Heart right ventricle (tissue), 16 donors: Measurements from ENCODE around the gene NDE1. TPM values are rescaled to one million over a fixed set of nuclear protein-coding genes. Genes with fewer than 3 reads are reported as not detected.
A peak's percentile ranks its signal among the peaks of the same experiment; 100 is the strongest.

Experiments
- ATAC-seq, 8 donors: fragments of 200-7000 bp; cut with Tn5 transposase; one replicate each; pipeline ENCODE4 v1.9.1; 2020; ENCODE audit warnings: mild to moderate bottlenecking in 8 of 8, moderate library complexity in 8 of 8, moderate number of reproducible peaks in 1 of 8
- DNase-seq, 2 donors: peaks; one replicate each; pipeline ENCODE4 v3.0.0-alpha.2; 2020
- H3K27ac ChIP-seq, 10 donors: fragments of 200-600 bp; sonication (generic) in 2 of 10; one replicate each; pipeline versions ENCODE4 v1.5.0 to v1.8.0; 2020 to 2022; ENCODE audit warnings: mild to moderate bottlenecking in 3 of 10
- H3K27me3 ChIP-seq, 7 donors: fragments of 200-600 bp; one replicate each; pipeline ENCODE4 v1.8.0; 2021 to 2022; ENCODE audit warnings: mild to moderate bottlenecking in 2 of 7
- H3K36me3 ChIP-seq, 9 donors: fragments of 200-600 bp; sonication (generic) in 1 of 9; one replicate each; pipeline versions ENCODE4 v1.5.0 to v1.8.0; 2020 to 2022; ENCODE audit warnings: mild to moderate bottlenecking in 2 of 9
- H3K4me1 ChIP-seq, 9 donors: fragments of 200-600 bp; sonication (generic) in 1 of 9; one replicate each; pipeline versions ENCODE4 v1.5.0 to v1.8.0; 2020 to 2022; ENCODE audit warnings: mild to moderate bottlenecking in 4 of 9
- H3K4me3 ChIP-seq, 10 donors: fragments of 200-600 bp; sonication (generic) in 2 of 10; one replicate each; pipeline versions ENCODE4 v1.5.0 to v1.8.0; 2020 to 2022; ENCODE audit warnings: mild to moderate bottlenecking in 7 of 10, moderate library complexity in 2 of 10
- H3K9me3 ChIP-seq, 11 donors: fragments of 200-600 bp in 10 of 11; sonication (generic) in 2 of 11; one replicate each; pipeline versions ENCODE4 v1.5.0 to v1.8.0; 2013 to 2022; ENCODE audit warnings: mild to moderate bottlenecking in 2 of 11, control low read depth in 1 of 11, moderate library complexity in 1 of 11
- whole genome bisulfite sequencing, 2 donors: extraction: QIAGEN DNeasy Blood & Tissue Kit; methylation state at CpG; one replicate each; pipeline ENCODE4 v1.1.7; 2013; ENCODE audit warnings: inconsistent platforms in 1 of 2; 5-methylcytosine and 5-hydroxymethylcytosine counted together
- intact Hi-C, 10 donors: fragments of 100-400 bp; cut with DNase I; formaldehyde crosslinking; loops; one replicate each; pipeline versions ENCODE4 v1.11.1 to v1.14.2; 2022
- polyA plus RNA-seq, 2 donors: library from polyadenylated mRNA; stranded (reverse); fragments of 200-250 nt; gene quantifications; one replicate each; pipeline ENCODE4 v1.2.3, GENCODE V29; 2013
- total RNA-seq, 10 donors: library from RNA; stranded (reverse); fragmentation: NEBNext Ultra II Directional in 3 of 10; extraction: Animal tissue kit (Norgen Biotek cat#: 25700) in 3 of 10; gene quantifications; one replicate each; pipeline versions ENCODE4 v1.2.1 to v1.2.4, GENCODE V29; 2021 to 2023
- TF ChIP-seq, protein P1 (sequence below), 9 donors: fragments of 200-600 bp; sonication (generic) in 2 of 9; IDR thresholded peaks; one replicate each; pipeline versions ENCODE4 v1.5.0 to v1.8.0; 2021 to 2022; ENCODE audit warnings: antibody characterized with exemption in 9 of 9, mild to moderate bottlenecking in 5 of 9, moderate library complexity in 1 of 9
- donor health status: Arrhythmogenic right ventricular cardiomyopathy.
- donor health status: ischemic (EF 13 %, LVEDD 7.1; RV severe dilation, severe dysfunction).
- donor health status: healthy with polysubstance abuse.
- donor health status: DM: no; HTN: yes; CAD: no.
- donor health status: DM: no; HTN: no; CAD: no.
- donor health status: ischemic (EF 25% LVEDD 6.9; RV normal size, moderate dysfunction).
- donor health status: ischemic (EF 25% LVEDD 5.7; RV mildly dilated, moderate dysfunction).
- donor health status: healthy.
- donor health status: DM: yes; HTN: yes; CAD: no.
- donor health status: Ischemic cardiomyopathy.
- donor health status: ischemic (EF 35%, LVEDD 5.7; RV mildly dilated, moderate dysfunction).
- donor health status: nonischemic (EF 11% LVEDD 7.7; RV severe dilation, severe dysfunction).
- donor health status: DM: yes; HTN: yes; CAD: no.
- donor health status: PGD.
- donor health status: ischemic (EF 29% LVEDD 5.4; RV normal size, mild dysfunction).
- donor health status: nonischemic (EF 23%, LVEDD 6.1; RV moderate dilation, normal function).

Gene NDE1
- total and polyA plus RNA-seq, 12 donors: 6.0 to 29.0 (median 18.6) TPM

DNA sequence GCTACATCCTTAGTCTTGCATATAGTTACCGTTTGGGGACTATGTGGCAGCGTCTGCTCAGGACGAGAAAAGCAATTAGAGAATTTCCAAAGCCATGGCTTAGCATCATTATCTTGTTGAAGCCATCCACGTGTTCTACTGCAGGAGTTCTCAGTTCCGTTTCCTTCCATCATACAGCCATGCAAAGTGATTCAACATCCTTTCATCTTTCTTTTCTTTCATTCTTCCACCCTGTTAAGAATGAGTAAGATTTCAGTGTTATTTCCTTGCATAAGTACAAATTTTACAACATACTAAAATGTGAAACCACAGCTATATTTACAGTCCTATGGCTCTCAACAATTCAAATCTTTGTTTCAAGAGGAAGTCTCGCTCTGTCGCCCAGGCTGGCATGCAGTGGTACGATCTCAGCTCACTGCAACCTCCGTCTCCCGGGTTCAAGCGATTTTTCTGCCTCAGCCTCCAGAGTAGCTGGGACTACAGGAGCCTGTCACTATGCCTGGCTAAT lies 10.9 kb upstream of the NDE1 start:
- WGBS, 2 donors: 86 to 90% methylated on average over 11 of the region's 11 CpGs
- peaks cover 0 to 43% (median 25%) of the 10 kb centered on the region in 9 donors for H3K4me1 ChIP-seq
- TF ChIP-seq, protein P1, sequence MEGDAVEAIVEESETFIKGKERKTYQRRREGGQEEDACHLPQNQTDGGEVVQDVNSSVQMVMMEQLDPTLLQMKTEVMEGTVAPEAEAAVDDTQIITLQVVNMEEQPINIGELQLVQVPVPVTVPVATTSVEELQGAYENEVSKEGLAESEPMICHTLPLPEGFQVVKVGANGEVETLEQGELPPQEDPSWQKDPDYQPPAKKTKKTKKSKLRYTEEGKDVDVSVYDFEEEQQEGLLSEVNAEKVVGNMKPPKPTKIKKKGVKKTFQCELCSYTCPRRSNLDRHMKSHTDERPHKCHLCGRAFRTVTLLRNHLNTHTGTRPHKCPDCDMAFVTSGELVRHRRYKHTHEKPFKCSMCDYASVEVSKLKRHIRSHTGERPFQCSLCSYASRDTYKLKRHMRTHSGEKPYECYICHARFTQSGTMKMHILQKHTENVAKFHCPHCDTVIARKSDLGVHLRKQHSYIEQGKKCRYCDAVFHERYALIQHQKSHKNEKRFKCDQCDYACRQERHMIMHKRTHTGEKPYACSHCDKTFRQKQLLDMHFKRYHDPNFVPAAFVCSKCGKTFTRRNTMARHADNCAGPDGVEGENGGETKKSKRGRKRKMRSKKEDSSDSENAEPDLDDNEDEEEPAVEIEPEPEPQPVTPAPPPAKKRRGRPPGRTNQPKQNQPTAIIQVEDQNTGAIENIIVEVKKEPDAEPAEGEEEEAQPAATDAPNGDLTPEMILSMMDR (IDR thresholded peaks at IDR 0.05): no peak
- intact Hi-C loops: no loop called here
- H3K27me3 ChIP-seq: no peaks in the 10 kb centered on the region
- DNase-seq: no peak
- ATAC-seq: no peak
- H3K36me3 ChIP-seq: peaks cover 0 to 63% (median 48%) of the 10 kb centered on the region in 9 donors
- H3K27ac ChIP-seq: peak overlapping the region in 1 of 10 donors; percentile 27
- no peak overlapping the region for H3K4me3 ChIP-seq
- H3K9me3 ChIP-seq: no peaks in the 10 kb centered on the region

DNA sequence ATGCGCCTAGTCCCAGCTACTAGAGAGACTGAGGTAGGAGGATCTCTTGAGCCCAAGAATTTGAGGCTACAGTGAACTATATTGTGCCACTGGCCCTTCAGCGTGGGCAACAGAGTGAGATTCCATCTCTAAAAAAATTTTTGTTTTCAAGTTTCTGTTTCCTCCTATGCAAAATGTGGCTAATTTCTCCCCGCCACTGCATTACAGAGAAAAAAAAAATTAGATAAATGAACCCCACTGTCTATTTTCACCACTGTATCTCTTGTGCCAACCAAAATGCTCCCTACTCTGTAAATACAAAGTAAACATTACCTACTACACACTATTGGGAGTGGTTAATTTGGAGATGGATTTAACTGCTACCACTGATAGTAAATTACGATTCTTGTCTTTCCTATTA lies 9.1 kb upstream of the NDE1 start:
- Histone ChIP-seq H3K27me3 (no peaks in the 10 kb centered on the region), H3K4me1 (peaks cover 0 to 43% (median 26%) of the 10 kb centered on the region in 9 donors), H3K36me3 (peaks cover 0 to 45% (median 32%) of the 10 kb centered on the region in 9 donors), H3K9me3 (no peaks in the 10 kb centered on the region), H3K4me3 (no peak overlapping the region), H3K27ac (peak overlapping the region in 1 of 10 donors; percentile 19)
- TF ChIP-seq, protein P1 (IDR thresholded peaks at IDR 0.05): no peak
- intact Hi-C loops: loop anchor here in 4 of 10 donors (5.0 to 10.0 kb wide), 2 partner anchors 61 to 64 kb away; no protein-coding TSS in a partner anchor
- 83 to 85% methylated on average over 4 of the region's 4 CpGs for WGBS, 2 donors
- DNase-seq (no peak), ATAC-seq (no peak)

DNA sequence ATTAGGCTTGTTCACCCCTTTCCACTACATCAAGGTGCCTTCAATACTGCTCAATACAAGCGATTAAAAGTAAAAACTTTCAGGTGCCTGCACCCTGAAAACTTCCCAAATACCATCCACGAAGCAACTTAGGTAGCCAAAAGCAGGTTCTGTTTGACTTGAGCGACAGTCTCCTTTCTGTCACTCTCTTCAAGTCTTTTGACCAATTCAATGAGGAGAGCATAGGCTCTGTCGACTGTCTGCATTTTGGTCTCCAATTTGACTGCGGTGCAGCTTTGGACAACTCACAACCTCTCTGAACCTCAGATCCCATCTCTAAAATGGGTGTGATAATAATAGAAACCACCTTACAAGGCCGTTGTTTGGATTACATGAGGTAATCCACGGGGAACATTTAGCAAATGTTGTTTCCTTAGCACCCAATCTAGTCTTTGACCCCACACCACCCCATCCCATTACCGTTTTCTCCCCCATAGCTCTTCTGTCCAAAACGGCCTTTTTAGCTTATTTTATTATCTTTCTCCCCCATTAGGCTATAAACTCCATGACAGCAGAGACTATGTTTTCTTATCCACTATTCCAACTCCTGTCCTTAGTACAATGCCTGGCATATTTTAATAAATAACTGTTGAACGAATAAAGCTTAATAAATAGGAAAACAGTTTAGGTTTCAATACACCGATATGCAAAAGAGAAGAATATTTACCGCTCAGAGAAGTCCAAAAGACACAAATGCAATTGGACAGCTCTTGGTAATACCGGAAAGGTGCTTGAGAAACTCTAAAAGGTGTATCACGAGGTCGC lies 8.1 kb upstream of the NDE1 start:
- Histone ChIP-seq H3K9me3 (no peaks in the 10 kb centered on the region), H3K36me3 (peaks cover 0 to 35% (median 24%) of the 10 kb centered on the region in 9 donors), H3K4me3 (peak overlapping the region; percentile 65 to 97 (median 85)), H3K27me3 (no peaks in the 10 kb centered on the region), H3K4me1 (peaks cover 0 to 33% (median 26%) of the 10 kb centered on the region in 9 donors), H3K27ac (peak overlapping the region; percentile 87 to 100 (median 99))
- no peak for DNase-seq
- intact Hi-C loops: loop anchor here in 5 of 10 donors (2.0 to 10.0 kb wide), 4 partner anchors 31 to 63 kb away; no protein-coding TSS in a partner anchor
- ATAC-seq: no peak
- whole genome bisulfite sequencing, 2 donors: 21 to 24% methylated on average over 15 of the region's 15 CpGs
- TF ChIP-seq, protein P1 (IDR thresholded peaks at IDR 0.05): no peak

DNA sequence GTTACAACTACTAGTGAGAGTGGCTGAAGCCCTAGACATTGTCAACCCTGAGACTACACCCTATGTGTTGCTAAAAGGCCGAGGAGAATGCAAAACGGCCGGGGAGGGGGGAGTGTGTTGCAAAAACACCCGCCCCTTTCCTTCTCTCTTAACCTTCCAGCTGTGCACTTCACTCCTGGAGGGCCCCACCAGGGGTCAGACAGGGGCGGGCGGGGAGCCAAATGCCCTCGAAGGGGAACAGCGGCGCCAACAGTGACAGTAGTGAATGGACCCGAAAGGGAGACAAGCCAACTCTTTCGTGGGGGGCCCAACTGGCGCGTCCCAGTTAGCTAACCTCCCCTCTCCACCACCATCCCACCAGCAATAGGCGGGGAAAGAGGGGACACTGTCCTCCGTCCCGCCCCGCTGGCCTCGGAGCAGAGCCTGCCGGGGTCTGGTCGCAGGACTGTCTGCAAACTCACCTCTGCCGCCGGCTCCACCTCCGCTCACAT lies 7.4 kb upstream of the NDE1 start:
- 0 to 1% methylated on average over 14 to 23 of the region's 23 CpGs for WGBS, 2 donors
- H3K27ac ChIP-seq: peak overlapping the region; percentile 87 to 100 (median 99)
- peaks cover 0 to 29% (median 17%) of the 10 kb centered on the region in 9 donors for H3K36me3 ChIP-seq
- ATAC-seq (peak; percentile 48 to 82 (median 57)), DNase-seq (peak; percentile 65 to 67)
- TF ChIP-seq, protein P1 (IDR thresholded peaks at IDR 0.05): peak in 7 of 9 donors; percentile 14 to 53 (median 45)
- no peaks in the 10 kb centered on the region for H3K27me3 ChIP-seq
- H3K4me3 ChIP-seq: peak overlapping the region; percentile 65 to 97 (median 85)
- H3K4me1 ChIP-seq: peaks cover 0 to 32% (median 26%) of the 10 kb centered on the region in 9 donors
- intact Hi-C loops: loop anchor here in 5 of 10 donors (2.0 to 10.0 kb wide), 4 partner anchors 30 to 62 kb away; no protein-coding TSS in a partner anchor
- no peaks in the 10 kb centered on the region for H3K9me3 ChIP-seq
